Aorta (tissue), 5 donors: ENCODE data around the gene TOM1L2. TPM values are rescaled to one million over a fixed set of nuclear protein-coding genes. Genes with fewer than 3 reads are reported as not detected.

Source experiments
- ATAC-seq: fragments of 200-7000 bp; cut with Tn5 transposase; one replicate; pipeline ENCODE4 v1.9.1; 2022; ENCODE audit warnings: moderate library complexity; ENCODE audit not compliant: low FRiP score
- DNase-seq, 2 donors: peaks; one replicate each; pipeline ENCODE4 v3.0.0-alpha.2; 2020
- H3K27ac ChIP-seq, 2 donors: one replicate each; pipeline ENCODE4 v1.5.1; 2013; ENCODE audit warnings: low read length in 2 of 2, mild to moderate bottlenecking in 2 of 2, moderate library complexity in 2 of 2, control low read depth in 1 of 2, inconsistent platforms in 1 of 2, low read depth in 1 of 2
- H3K27me3 ChIP-seq, 2 donors: one replicate each; pipeline ENCODE4 v1.6.1; 2013; ENCODE audit warnings: control low read depth in 1 of 2, low read length in 1 of 2, mild to moderate bottlenecking in 1 of 2, moderate library complexity in 1 of 2; ENCODE audit not compliant: insufficient read depth in 2 of 2, control insufficient read depth in 1 of 2
- H3K36me3 ChIP-seq, 2 donors: one replicate each; pipeline ENCODE4 v1.6.1; 2013; ENCODE audit warnings: control low read depth in 1 of 2, low read length in 1 of 2, mild to moderate bottlenecking in 1 of 2; ENCODE audit not compliant: insufficient read depth in 2 of 2, control insufficient read depth in 1 of 2
- H3K4me1 ChIP-seq, 2 donors: one replicate each; pipeline ENCODE4 v1.6.1; 2013; ENCODE audit warnings: low read length in 2 of 2, control low read depth in 1 of 2, mild to moderate bottlenecking in 1 of 2, moderate library complexity in 1 of 2; ENCODE audit not compliant: insufficient read depth in 2 of 2, control insufficient read depth in 1 of 2
- H3K4me3 ChIP-seq, 2 donors: one replicate each; pipeline ENCODE4 v1.5.1; 2013; ENCODE audit warnings: low read length in 2 of 2, control low read depth in 1 of 2, mild to moderate bottlenecking in 1 of 2
- H3K9me3 ChIP-seq: one replicate; pipeline ENCODE4 v1.6.1; 2013; ENCODE audit warnings: mild to moderate bottlenecking, low read length; ENCODE audit not compliant: control insufficient read depth
- WGBS, 2 donors: extraction: QIAGEN DNeasy Blood & Tissue Kit; methylation state at CpG; one replicate each; pipeline ENCODE4 v1.1.7; 2013; 5-methylcytosine and 5-hydroxymethylcytosine counted together
- intact Hi-C, 2 donors: fragments of 100-400 bp; cut with DNase I; formaldehyde crosslinking; loops; one replicate each; pipeline versions ENCODE4 v1.14.2 to v1.15.0; 2022
- polyA plus RNA-seq, 2 donors: library from polyadenylated mRNA; stranded (reverse); fragments of 200-250 nt; gene quantifications; one replicate each; pipeline ENCODE4 v1.2.3, GENCODE V29; 2013
- total RNA-seq, 2 donors: library from RNA; stranded (reverse); fragmentation: NEBNext Ultra II Directional; extraction: Animal tissue kit (Norgen Biotek cat#: 25700); gene quantifications; one replicate each; pipeline ENCODE4 v1.2.1, GENCODE V29; 2021
- donor health status: healthy with polysubstance abuse.
- donor health status: Bipolar disorder and iron deficiency.
- donor health status: DM: no; HTN: no; CAD: no.
- donor health status: DM: no; HTN: no; CAD: no.
- donor health status: DM: yes; HTN: yes; CAD: no.

Gene TOM1L2
- total and polyA plus RNA-seq, 4 donors, result 11.9 to 74.9 (median 54.8) TPM

DNA sequence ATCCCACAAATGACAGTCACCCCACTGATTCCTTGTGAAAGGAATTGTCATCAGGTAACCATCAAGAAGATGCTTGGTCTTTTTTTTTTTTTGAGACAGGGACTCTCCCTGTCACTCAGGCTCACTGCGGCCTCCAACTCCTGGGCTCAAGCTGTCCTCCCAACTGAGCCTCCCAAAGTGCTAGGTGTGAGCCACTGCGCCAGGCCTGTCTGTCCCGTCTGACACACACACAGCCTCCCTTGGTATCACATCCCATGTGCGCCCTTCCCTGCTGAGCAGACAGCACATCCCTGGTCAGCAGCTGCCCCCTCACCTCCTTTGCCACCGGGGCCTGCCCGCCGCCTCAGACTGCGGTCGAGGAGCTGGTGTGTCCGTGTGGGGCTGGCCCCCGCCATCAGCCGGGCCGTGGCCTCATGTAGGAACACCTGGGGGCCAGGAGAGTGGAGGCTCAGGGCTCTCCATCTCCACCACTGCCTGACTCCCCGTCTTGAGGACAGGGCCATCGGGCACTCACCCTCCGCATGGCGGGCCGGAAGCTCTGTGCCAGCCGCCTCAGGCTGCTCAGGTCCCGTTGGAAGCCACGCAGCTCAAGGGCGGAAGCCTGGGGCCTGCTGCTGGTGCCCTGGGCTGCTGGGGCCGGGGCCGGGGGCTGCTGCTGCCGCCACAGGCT lies 159.0 kb downstream of the TOM1L2 start:
- Histone ChIP-seq H3K9me3 (no peaks in the 10 kb centered on the region), H3K4me1 (no peaks in the 10 kb centered on the region), H3K27ac (no peak overlapping the region), H3K4me3 (no peak overlapping the region), H3K27me3 (no peaks in the 10 kb centered on the region), H3K36me3 (no peaks in the 10 kb centered on the region)
- ATAC-seq, result no peak
- intact Hi-C loops, result loop anchor here (2.0 to 10.0 kb wide), 3 partner anchors 48 to 222 kb away; partner anchors contain the start of genes ATPAF2 (in 1 of the 2) and GID4 (in 1 of the 2)
- 93 to 94% methylated on average over 25 of the region's 25 CpGs for WGBS, 2 donors
- no peak for DNase-seq

DNA sequence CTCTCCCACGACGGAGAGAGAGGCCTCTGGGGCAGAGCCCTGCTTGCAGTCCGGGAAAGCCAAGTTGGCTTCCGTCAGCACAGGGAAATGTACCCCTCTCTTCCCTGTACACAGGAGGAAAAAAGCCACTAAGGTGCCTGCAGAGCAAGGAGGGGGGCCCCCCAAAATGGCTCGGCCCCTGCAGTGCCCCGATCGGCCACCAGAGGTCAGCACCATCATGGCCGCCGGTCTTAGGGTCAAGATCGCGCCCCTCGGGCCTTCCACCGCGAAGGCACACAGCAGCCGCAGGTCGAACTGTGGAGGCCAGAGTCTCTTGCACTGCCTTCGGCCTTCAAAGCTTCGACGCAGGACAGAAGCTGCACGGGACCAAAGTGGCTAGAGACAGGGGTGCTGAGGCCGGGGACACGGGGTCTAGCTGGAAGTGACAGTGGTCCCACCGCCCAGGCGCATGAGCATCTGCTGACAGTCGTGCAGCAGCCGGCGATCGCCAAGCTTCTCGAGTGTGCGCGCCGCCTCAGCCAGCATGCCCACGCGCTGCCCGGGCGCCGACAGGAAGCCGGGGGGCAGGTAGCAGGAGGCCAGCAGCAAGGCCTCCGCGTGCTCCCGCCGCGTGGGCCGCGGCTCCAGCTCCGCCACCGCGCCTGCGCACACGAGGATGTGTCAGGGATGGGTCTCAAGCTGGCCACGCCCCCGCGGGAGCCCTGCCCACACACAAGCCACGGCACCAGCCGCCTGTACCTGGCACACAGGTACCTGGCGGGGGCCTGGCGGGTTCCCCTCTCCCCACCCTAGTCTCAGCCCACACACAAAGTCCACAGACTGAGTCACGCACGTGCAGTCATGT lies 159.8 kb downstream of the TOM1L2 start:
- WGBS, 2 donors, result 57 to 60% methylated on average over 54 to 59 of the region's 59 CpGs
- peak; percentile 76 for ATAC-seq
- intact Hi-C loops, result loop anchor here (1.0 to 10.0 kb wide), 4 partner anchors 48 to 222 kb away; partner anchors contain the start of genes ATPAF2 (in 1 of the 2) and GID4 (in 1 of the 2)
- DNase-seq, result peak; percentile 80 to 93
- Histone ChIP-seq H3K27me3 (no peaks in the 10 kb centered on the region), H3K27ac (no peak overlapping the region), H3K36me3 (no peaks in the 10 kb centered on the region), H3K4me1 (no peaks in the 10 kb centered on the region), H3K9me3 (no peaks in the 10 kb centered on the region), H3K4me3 (no peak overlapping the region)

GRCh38 chr17:17811381-17812210 lies 160.6 kb downstream of the TOM1L2 start:
- no peak for DNase-seq
- Histone ChIP-seq H3K4me3 (no peak overlapping the region), H3K36me3 (no peaks in the 10 kb centered on the region), H3K27me3 (no peaks in the 10 kb centered on the region), H3K27ac (no peak overlapping the region), H3K4me1 (no peaks in the 10 kb centered on the region), H3K9me3 (no peaks in the 10 kb centered on the region)
- WGBS, 2 donors, result 45 to 55% methylated on average over 14 to 15 of the region's 15 CpGs
- intact Hi-C loops, result loop anchor here (1.0 to 10.0 kb wide), 4 partner anchors 49 to 223 kb away; partner anchors contain the start of genes ATPAF2 (in 1 of the 2) and GID4 (in 1 of the 2)
- ATAC-seq, result no peak

DNA sequence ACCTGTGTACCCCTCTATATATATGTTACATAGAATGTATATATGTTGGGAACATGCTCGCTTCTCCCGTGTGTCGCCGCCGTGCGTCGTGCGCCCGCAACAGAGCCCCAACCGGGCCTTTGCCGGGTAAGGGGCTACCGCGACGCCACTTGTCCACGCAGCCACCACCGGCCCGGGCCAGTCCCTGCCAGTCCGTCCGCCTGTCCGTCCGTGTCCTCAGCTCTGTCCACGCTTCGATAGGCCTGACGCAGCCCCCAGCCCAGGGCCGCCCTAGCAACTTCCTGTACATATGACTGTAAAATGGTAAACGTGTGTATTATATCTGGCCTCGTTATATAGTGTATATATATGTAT lies 161.3 kb downstream of the TOM1L2 start:
- H3K4me3 ChIP-seq, result no peak overlapping the region
- 84 to 86% methylated on average over 27 of the region's 27 CpGs for WGBS, 2 donors
- DNase-seq, result no peak

DNA sequence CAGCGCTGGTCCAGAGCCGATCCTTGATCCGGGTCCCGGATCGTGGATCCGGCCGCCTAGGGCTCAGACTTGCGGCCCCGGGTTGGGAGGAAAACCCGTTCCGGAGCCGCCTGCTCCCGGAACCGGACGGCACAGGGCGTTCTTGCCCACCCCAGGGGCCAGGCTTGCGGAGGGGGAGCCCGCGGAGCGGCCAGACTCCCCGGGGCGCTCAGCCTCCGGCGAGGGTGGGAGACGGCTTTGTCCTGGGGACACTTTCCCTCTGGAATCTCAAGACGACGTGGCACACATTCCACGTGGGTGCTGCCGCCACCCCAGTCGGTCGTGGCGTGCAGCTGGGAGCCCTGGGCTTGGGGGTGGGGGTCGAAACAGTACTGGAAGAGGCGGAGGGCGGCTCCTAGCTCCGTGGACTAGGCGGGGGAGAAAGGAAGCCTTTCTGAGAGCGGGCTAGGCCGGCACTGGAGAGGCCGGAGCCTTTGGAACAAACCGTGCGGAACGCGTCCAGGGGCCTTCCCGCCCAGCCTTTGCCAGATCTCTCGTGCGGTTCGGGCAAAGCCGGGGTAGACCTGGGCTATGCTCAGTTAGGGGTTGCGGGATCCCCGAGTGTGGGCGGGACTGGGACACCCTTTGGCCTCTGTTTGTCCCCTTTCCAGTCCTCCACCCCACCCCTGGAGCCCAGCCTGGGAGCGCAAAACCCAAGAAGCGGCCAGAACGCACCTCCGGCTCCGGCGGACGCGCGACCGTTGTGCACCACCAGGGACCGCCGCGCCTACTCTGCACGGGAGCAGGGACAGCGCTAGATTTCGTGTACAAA lies 161.9 kb downstream of the TOM1L2 start:
- intact Hi-C loops, result loop anchor here (5.0 to 10.0 kb wide), 2 partner anchors 112 to 225 kb away; partner anchors contain the start of genes ATPAF2 (in 1 of the 2) and GID4 (in 1 of the 2)
- Histone ChIP-seq H3K27me3 (no peaks in the 10 kb centered on the region), H3K9me3 (no peaks in the 10 kb centered on the region), H3K27ac (no peak overlapping the region), H3K4me3 (peak overlapping the region in 1 of 2 donors; percentile 4), H3K36me3 (no peaks in the 10 kb centered on the region), H3K4me1 (no peaks in the 10 kb centered on the region)
- DNase-seq, result peak; percentile 69 to 89
- peak; percentile 75 for ATAC-seq
- WGBS, 2 donors, result 52 to 54% methylated on average over 64 to 68 of the region's 68 CpGs

More for the DNA sequence above, 161.3 kb downstream of the TOM1L2 start:
- no peak for ATAC-seq
- no peak overlapping the region for H3K27ac ChIP-seq
- H3K4me1 ChIP-seq, result no peaks in the 10 kb centered on the region
- no peaks in the 10 kb centered on the region for H3K36me3 ChIP-seq
- intact Hi-C loops, result loop anchor here (5.0 to 10.0 kb wide), 2 partner anchors 111 to 224 kb away; partner anchors contain the start of genes ATPAF2 (in 1 of the 2) and GID4 (in 1 of the 2)
- H3K27me3 ChIP-seq, result no peaks in the 10 kb centered on the region
- H3K9me3 ChIP-seq, result no peaks in the 10 kb centered on the region

GRCh38 chr17:17809531-17810083 lies 162.6 kb downstream of the TOM1L2 start:
- Histone ChIP-seq H3K9me3 (no peaks in the 10 kb centered on the region), H3K4me3 (no peak overlapping the region), H3K36me3 (no peaks in the 10 kb centered on the region), H3K27ac (no peak overlapping the region), H3K4me1 (no peaks in the 10 kb centered on the region), H3K27me3 (no peaks in the 10 kb centered on the region)
- 57 to 66% methylated on average over 50 to 52 of the region's 52 CpGs for WGBS, 2 donors
- DNase-seq (no peak), ATAC-seq (peak; percentile 4)
- intact Hi-C loops, result loop anchor here (5.0 to 10.0 kb wide), 2 partner anchors 113 to 225 kb away; partner anchors contain the start of genes ATPAF2 (in 1 of the 2) and GID4 (in 1 of the 2)

DNA sequence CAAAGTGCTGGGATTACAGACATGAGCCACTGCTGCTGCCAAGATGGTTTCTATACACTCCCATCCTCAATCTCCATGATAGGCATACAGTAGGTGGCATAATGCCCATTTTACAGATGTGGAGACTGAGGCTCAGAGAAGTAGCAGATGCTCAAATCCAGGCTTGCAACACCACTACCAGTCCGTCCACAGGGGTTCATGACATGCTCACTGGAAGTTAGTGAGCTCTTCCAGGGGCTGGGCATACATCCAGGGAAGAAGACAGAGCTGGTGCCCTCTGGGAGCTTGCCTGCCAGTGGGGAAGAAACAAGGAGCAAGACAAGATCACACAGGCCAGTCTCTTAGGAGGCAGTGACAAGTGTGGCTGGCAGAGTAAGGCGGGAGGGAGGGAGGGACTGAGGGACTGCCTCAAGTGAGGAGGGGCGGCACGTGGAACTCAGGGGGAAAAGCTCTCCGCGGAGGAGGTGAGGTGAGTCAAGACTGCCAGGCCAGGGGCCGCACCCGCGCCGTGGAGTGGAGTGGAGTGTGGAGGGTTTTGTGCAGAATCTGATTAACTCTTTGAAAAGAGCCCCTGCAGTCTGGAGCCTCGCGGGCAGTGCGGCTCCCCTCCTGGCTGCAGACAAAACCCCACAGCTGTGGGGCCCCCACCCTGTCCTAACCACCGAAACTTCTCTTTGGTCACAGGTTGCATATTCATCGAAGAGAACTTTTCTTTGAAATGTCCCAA lies 163.3 kb downstream of the TOM1L2 start:
- DNase-seq (no peak), ATAC-seq (no peak)
- H3K27ac ChIP-seq, result no peak overlapping the region
- 83 to 85% methylated on average over 15 of the region's 15 CpGs for WGBS, 2 donors
- H3K4me1 ChIP-seq, result no peaks in the 10 kb centered on the region
- H3K4me3 ChIP-seq, result no peak overlapping the region
- intact Hi-C loops, result no loop called here
- H3K27me3 ChIP-seq, result no peaks in the 10 kb centered on the region
- H3K36me3 ChIP-seq, result no peaks in the 10 kb centered on the region
- H3K9me3 ChIP-seq, result no peaks in the 10 kb centered on the region
